CMK (cell line): ENCODE data around the gene RNPEPL1.
"Not testable (repeated sequence)": the region's sequence is repeated elsewhere in the genome, so short reads cannot be mapped to it uniquely, and the experiment has no call there.

Source experiments
- DNase-seq: peaks from one replicate; pipeline ENCODE4 v3.0.0-alpha.2; 2010; ENCODE audit warnings: low read depth

RNPEPL1 gene

GRCh38 chr2:240538031-240538780 lies 30.1 kb upstream of the RNPEPL1 start:
- DNase-seq, result no peak

GRCh38 chr2:240539101-240539500 lies 29.2 kb upstream of the RNPEPL1 start:
- not testable (repeated sequence) for DNase-seq

GRCh38 chr2:240539906-240540305 lies 28.4 kb upstream of the RNPEPL1 start:
- no peak for DNase-seq

- no peak for DNase-seq
These were observed 17.0 kb upstream of the RNPEPL1 start for GRCh38 chr2:240551288-240551687.

GRCh38 chr2:240551811-240552210 lies 16.5 kb upstream of the RNPEPL1 start:
- DNase-seq, result no peak

GRCh38 chr2:240553956-240554480 lies 14.3 kb upstream of the RNPEPL1 start:
- DNase-seq, result no peak

- DNase-seq, result no peak
These were observed 13.4 kb upstream of the RNPEPL1 start for GRCh38 chr2:240554767-240555493.

GRCh38 chr2:240555541-240556250 lies 12.6 kb upstream of the RNPEPL1 start:
- no peak for DNase-seq

GRCh38 chr2:240556553-240557100 lies 11.7 kb upstream of the RNPEPL1 start:
- no peak for DNase-seq

GRCh38 chr2:240557101-240557751 lies 11.1 kb upstream of the RNPEPL1 start:
- DNase-seq, result no peak

GRCh38 chr2:240557808-240558207 lies 10.5 kb upstream of the RNPEPL1 start, which contains the start of gene ANKMY1:
TSS of gene ANKMY1 (minus strand) at chr2:240557988. CDS start at chr2:240557335, 653 bp downstream.
- DNase-seq, result no peak

- DNase-seq, result no peak
These were observed 10.0 kb upstream of the RNPEPL1 start for GRCh38 chr2:240558236-240558761.

GRCh38 chr2:240559286-240559685 lies 9.0 kb upstream of the RNPEPL1 start:
- DNase-seq, result no peak

- DNase-seq, result peak; percentile 73
These were observed 8.2 kb upstream of the RNPEPL1 start, which contains the start of gene DUSP28 for GRCh38 chr2:240560084-240560479. TSS of gene DUSP28 (plus strand) at chr2:240560357. CDS start at chr2:240560685, 328 bp downstream.

- DNase-seq, result peak; percentile 96
These were observed 7.6 kb upstream of the RNPEPL1 start for GRCh38 chr2:240560480-240561324.

- DNase-seq, result no peak
These were observed 6.8 kb upstream of the RNPEPL1 start for GRCh38 chr2:240561325-240561971.

- not testable (repeated sequence) for DNase-seq
These were observed 5.1 kb upstream of the RNPEPL1 start for GRCh38 chr2:240563231-240563630.

GRCh38 chr2:240563951-240564560 lies 4.2 kb upstream of the RNPEPL1 start:
- DNase-seq, result no peak
